NCI-H2107 treated with DMSO at 0.1 percent for 48 hours (cell line): Measurements from ENCODE around the gene KIRREL3.

ENCODE experiments used
- DNase-seq: peaks from one replicate; lab custom pipeline; 2025; ENCODE audit not compliant: unreplicated experiment; lab: John Stamatoyannopoulos, UW

Gene KIRREL3

GRCh38 chr11:126797457-126798169, 203.0 kb downstream of the KIRREL3 start:
- DNase-seq, result no peak

- no peak for DNase-seq
Observed at GRCh38 chr11:126793596-126793995, 207.0 kb downstream of the KIRREL3 start.

GRCh38 chr11:126791991-126792390, 208.6 kb downstream of the KIRREL3 start:
- DNase-seq, result no peak

DNA sequence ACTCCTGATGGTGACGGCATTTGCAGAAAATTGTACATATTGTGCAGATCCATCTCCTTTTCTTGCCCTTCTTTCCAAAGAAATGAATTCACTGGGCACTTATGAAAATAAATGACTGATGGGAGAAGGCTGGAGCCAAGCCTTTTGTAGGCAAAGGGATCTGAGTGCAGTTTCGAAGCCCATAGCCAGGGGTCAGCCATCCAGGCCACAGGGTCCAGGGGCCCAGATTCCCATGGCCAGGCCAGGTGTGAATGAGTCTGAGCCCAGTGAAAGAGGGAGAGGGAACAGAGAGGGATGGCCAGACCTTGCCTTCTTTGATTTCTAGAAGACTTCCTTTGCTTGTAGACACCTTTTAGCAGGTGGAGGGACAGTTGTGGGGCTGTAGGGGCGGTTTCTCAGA, 209.1 kb downstream of the KIRREL3 start:
- no peak for DNase-seq

- DNase-seq, result no peak
Observed at GRCh38 chr11:126790550-126791081, 210.0 kb downstream of the KIRREL3 start.

DNA sequence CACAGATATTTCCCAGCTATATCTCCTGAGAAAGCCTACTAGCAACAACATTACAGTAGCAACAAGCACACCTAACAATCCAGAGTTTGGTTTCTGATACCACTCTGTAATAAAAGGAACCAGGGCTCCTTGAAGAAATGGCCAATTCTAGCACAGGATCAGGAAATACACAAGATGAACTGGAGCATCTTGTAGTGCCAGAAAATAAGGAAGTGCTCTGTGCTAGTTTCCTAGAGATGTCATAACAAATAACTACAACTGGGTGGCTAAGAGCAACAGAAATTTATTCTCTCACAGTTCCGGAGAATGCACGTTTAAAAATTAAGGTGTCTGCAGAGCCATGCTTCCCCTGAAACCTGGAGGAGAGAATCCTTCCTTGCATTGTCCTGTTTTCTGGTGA, 217.8 kb downstream of the KIRREL3 start:
- no peak for DNase-seq

- no peak for DNase-seq
Observed at GRCh38 chr11:126781942-126782341, 218.6 kb downstream of the KIRREL3 start.

DNA sequence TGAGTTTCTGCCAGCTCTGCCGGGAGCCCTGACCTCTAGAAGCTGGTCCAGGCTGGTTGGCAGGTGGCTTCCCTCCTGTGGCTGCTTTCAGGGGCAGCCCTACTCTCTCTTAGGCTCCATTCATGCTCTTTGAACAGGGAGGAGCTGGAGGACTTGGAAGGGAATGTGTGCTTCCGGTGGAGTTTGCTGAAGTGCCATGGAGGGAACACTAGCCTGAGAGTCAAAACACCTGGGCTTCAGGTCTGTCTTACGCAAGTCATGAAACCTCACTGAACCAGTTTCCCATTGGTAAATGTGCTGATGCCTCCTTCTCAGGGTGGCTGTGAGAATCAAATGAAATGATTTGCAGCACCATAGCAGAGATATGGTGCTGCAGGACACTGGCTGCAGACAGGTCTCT, 224.5 kb downstream of the KIRREL3 start:
- no peak for DNase-seq

DNA sequence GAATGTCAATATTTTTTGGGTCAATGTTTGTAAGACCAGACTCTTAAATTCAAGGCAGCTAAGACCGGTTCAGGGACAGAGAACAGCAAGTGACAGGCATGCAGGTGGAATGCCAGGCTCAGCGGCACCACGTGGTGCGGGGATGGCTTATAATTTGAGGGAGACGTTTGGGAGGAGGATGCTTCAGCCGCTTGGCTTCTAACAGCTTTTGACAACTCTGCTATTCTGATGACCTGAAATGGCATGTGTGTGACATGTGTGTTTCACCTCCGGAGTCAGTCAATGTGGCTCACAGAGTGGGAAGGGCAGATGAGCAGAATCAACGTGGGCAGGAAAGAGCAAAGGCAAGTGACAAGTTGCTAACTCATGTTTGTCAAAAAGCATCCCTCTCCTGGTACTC, 228.3 kb downstream of the KIRREL3 start:
- DNase-seq, result no peak

- DNase-seq, result no peak
Observed at GRCh38 chr11:126768702-126769101, 231.9 kb downstream of the KIRREL3 start.

GRCh38 chr11:126766440-126766839, 234.1 kb downstream of the KIRREL3 start:
- DNase-seq, result no peak

DNA sequence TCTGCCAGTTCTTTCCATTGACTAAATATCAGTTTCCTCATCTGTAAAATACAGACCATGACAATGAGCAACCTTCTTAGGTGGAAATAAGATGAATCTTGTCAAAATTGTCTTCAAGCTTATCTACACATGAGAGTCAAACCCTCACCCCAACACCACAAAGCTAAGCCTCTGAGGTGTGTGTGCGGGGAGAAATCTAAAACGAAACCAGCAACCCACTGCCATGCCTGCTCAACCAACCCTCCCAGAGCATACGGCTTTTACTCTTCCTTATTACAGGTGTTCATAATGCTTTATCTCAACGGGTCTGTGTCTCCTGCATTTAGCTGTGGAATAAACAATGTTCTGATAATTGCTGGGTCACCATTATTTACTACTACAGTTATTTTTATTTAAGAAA, 235.4 kb downstream of the KIRREL3 start:
- no peak for DNase-seq

- DNase-seq, result peak; percentile 25
Observed at GRCh38 chr11:126764231-126764630, 236.3 kb downstream of the KIRREL3 start.

- DNase-seq, result no peak
Observed at GRCh38 chr11:126756855-126757254, 243.7 kb downstream of the KIRREL3 start.

GRCh38 chr11:126756421-126756820, 244.1 kb downstream of the KIRREL3 start:
- DNase-seq, result no peak

DNA sequence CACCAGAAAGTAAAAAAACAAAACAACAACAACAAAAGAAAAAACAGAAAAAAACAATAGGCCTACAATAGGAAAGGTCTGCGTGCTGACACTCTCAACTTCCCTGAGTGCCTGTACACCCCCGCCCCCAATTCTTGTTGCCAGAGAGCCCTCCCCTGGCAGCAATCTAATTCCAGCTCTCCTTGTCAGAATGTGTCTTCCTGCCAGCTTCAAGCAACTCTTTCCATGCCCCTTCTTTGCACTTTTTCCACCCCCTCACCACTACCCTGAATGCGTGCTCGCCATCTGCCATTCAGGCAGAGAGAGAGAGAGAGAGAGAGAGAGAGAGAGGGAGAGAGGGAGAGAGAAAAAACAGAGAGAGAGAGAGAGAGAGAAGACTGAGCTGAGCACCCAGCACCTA, 245.0 kb downstream of the KIRREL3 start:
- DNase-seq, result no peak

DNA sequence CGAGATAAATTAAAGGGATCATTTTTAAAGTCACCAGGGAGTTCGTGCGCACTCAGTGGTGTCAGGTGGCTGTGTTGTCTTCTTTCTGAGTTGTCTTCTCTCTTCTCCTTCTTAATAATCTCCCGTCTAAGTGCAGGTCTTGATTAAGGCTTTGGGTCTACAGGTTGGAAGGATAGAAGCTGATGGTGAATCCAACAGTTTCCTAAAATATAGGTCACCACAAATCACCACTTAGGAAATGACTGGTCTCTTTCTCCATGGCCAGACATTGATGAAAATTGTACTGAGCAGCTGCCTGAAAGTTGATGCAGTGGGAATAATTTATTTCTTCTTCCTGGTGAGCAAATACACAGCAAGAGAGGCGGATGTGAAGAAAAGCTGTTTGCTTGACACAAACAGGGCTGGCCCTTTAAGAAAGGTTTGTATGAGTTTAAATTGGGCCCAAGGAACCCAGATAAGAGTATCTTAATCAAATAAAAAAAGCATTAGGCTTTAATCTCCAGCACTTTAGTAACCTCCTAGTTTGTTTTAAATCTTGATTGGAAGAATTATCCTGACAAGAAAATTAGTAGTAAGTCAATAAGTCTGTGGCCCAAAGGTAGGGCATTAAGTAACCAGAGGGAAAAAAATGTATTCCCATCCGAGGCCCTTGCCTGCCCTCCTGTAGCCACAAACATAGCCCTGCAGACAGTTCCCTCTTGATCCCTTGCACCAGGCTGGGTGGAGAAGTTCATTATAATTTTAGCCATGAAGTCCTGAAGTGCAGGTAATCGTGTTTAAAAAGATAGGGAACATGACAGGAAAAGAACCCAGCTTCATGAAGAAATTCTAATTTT, 245.8 kb downstream of the KIRREL3 start:
- no peak for DNase-seq

GRCh38 chr11:126753990-126754389, 246.6 kb downstream of the KIRREL3 start:
- DNase-seq, result no peak

DNA sequence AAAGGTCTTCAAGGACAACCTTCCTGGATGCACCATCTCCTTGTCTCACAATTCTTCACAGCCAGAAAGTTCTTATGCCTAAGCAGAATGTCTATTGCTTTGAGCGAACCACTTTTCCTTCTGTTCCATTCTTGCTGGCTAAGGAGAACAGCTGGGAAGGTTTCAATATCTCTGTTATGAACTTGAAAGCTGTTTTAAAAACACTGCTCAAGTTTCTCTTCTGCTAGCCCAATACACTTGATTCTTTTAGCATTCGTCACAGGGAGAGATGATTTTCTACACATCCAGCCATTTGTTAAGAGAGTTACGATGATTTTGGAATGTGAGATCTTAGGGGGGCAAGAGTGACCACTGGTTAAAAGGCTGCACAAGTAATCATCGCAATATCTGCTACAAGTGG, 249.3 kb downstream of the KIRREL3 start:
- DNase-seq, result no peak

GRCh38 chr11:126748793-126749192, 251.8 kb downstream of the KIRREL3 start:
- DNase-seq, result no peak

GRCh38 chr11:126748100-126748791, 252.3 kb downstream of the KIRREL3 start:
- DNase-seq, result no peak

DNA sequence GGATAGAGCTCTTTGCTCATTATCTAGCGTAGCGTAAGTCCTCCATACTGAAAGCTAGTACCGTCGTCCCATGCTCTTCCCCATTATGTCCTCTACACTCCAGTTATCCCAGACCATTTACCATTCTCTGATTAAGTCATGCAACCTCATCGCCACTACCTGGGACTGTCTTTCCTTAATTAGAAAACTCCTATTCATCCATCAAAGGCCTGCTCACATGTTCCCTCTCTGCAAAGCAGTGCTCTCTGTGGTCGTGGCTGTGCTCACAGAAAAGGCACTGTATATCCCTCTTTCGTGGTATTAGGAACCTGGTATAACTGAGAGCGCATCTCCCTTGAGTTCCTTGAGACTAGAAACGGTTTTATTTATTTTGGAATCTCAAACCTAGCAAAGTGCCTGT, 253.3 kb downstream of the KIRREL3 start:
- no peak for DNase-seq
